ENCODE measurements around the gene ARSB. TPM values are rescaled to one million over a fixed set of nuclear protein-coding genes. Genes with fewer than 3 reads are reported as not detected.

Gene ARSB
- total RNA-seq, 1 donor from 2014 or later: 28.0 TPM

GRCh38 chr5:78801413-78801812 is 183.7 kb downstream of the ARSB start:
- no peak for TF ChIP-seq CTCF (conservative IDR thresholded peaks at IDR 0.05)
- Mint-ChIP-seq H3K36me3 (ENCODE audit: low read depth) (peaks cover 8% of the 10 kb centered on the region), H3K27ac (ENCODE audit: unreplicated experiment) (no peak overlapping the region), H3K9me3 (peaks cover 3% of the 10 kb centered on the region), H3K4me3 (no peak overlapping the region), H3K27me3 (ENCODE audit: low read depth) (no peaks in the 10 kb centered on the region), H3K4me1 (no peaks in the 10 kb centered on the region)
- DNase-seq (ENCODE audit: low read depth, low spot score): no peak

GRCh38 chr5:78799266-78800017 is 185.7 kb downstream of the ARSB start:
- Mint-ChIP-seq H3K27me3 (ENCODE audit: low read depth) (no peaks in the 10 kb centered on the region), H3K9me3 (peaks cover 3% of the 10 kb centered on the region), H3K4me1 (peaks cover 5% of the 10 kb centered on the region), H3K27ac (ENCODE audit: unreplicated experiment) (no peak overlapping the region), H3K4me3 (no peak overlapping the region), H3K36me3 (ENCODE audit: low read depth) (peaks cover 8% of the 10 kb centered on the region)
- no peak for TF ChIP-seq CTCF (conservative IDR thresholded peaks at IDR 0.05)
- DNase-seq (ENCODE audit: low read depth, low spot score): no peak

- Mint-ChIP-seq H3K4me1 (peaks cover 5% of the 10 kb centered on the region), H3K9me3 (peaks cover 3% of the 10 kb centered on the region), H3K36me3 (ENCODE audit: low read depth) (peaks cover 8% of the 10 kb centered on the region), H3K27ac (ENCODE audit: unreplicated experiment) (no peak overlapping the region), H3K4me3 (no peak overlapping the region), H3K27me3 (ENCODE audit: low read depth) (no peaks in the 10 kb centered on the region)
- no peak for TF ChIP-seq CTCF (conservative IDR thresholded peaks at IDR 0.05)
- no peak for DNase-seq (ENCODE audit: low read depth, low spot score)
Measured at GRCh38 chr5:78798673-78799029, 186.5 kb downstream of the ARSB start.

GRCh38 chr5:78797936-78798672 is 187.0 kb downstream of the ARSB start:
- H3K4me3 Mint-ChIP-seq: no peak overlapping the region
- no peak for DNase-seq (ENCODE audit: low read depth, low spot score)
- H3K36me3 Mint-ChIP-seq (ENCODE audit: low read depth): peaks cover 8% of the 10 kb centered on the region
- peaks cover 5% of the 10 kb centered on the region for H3K4me1 Mint-ChIP-seq
- H3K27me3 Mint-ChIP-seq (ENCODE audit: low read depth): no peaks in the 10 kb centered on the region
- peaks cover 3% of the 10 kb centered on the region for H3K9me3 Mint-ChIP-seq
- no peak overlapping the region for H3K27ac Mint-ChIP-seq (ENCODE audit: unreplicated experiment)
- no peak for TF ChIP-seq CTCF (conservative IDR thresholded peaks at IDR 0.05)

- no peak for DNase-seq (ENCODE audit: low read depth, low spot score)
- TF ChIP-seq CTCF (conservative IDR thresholded peaks at IDR 0.05): no peak
- Mint-ChIP-seq H3K4me3 (no peak overlapping the region), H3K4me1 (peaks cover 5% of the 10 kb centered on the region), H3K36me3 (ENCODE audit: low read depth) (peaks cover 6% of the 10 kb centered on the region), H3K27ac (ENCODE audit: unreplicated experiment) (no peak overlapping the region), H3K27me3 (ENCODE audit: low read depth) (no peaks in the 10 kb centered on the region), H3K9me3 (peaks cover 3% of the 10 kb centered on the region)
Measured at GRCh38 chr5:78795757-78796156, 189.4 kb downstream of the ARSB start.

Data from neural crest cell (in vitro differentiated cells).